Measurements from ENCODE around the gene NLRP12.
"Not testable (repeated sequence)": the region's sequence is repeated elsewhere in the genome, so short reads cannot be mapped to it uniquely, and the experiment has no call there.

Gene NLRP12

GRCh38 chr19:53782698-53783097 is 41.4 kb downstream of the NLRP12 start:
- peak; percentile 89 for DNase-seq (ENCODE audit: low read depth, low spot score)

GRCh38 chr19:53781332-53781731 is 42.8 kb downstream of the NLRP12 start:
- DNase-seq (ENCODE audit: low read depth, low spot score): not testable (repeated sequence)

- DNase-seq (ENCODE audit: low read depth, low spot score): no peak
These were observed 43.6 kb downstream of the NLRP12 start for GRCh38 chr19:53780506-53780905.

- DNase-seq (ENCODE audit: low read depth, low spot score): no peak
These were observed 48.6 kb downstream of the NLRP12 start for GRCh38 chr19:53775524-53775923.

- DNase-seq (ENCODE audit: low read depth, low spot score): not testable (repeated sequence)
These were observed 49.6 kb downstream of the NLRP12 start for GRCh38 chr19:53774491-53774890.

- DNase-seq (ENCODE audit: low read depth, low spot score): no peak
These were observed 50.1 kb downstream of the NLRP12 start for GRCh38 chr19:53773999-53774398.

GRCh38 chr19:53772943-53773342 is 51.2 kb downstream of the NLRP12 start:
- DNase-seq (ENCODE audit: low read depth, low spot score): peak; percentile 75

- DNase-seq (ENCODE audit: low read depth, low spot score): no peak
These were observed 53.0 kb downstream of the NLRP12 start for GRCh38 chr19:53771144-53771543.

- DNase-seq (ENCODE audit: low read depth, low spot score): not testable (repeated sequence)
These were observed 54.3 kb downstream of the NLRP12 start for GRCh38 chr19:53769696-53770309.

GRCh38 chr19:53768401-53768800 is 55.7 kb downstream of the NLRP12 start:
- no peak for DNase-seq (ENCODE audit: low read depth, low spot score)

GRCh38 chr19:53758991-53759390 is 65.1 kb downstream of the NLRP12 start:
- DNase-seq (ENCODE audit: low read depth, low spot score): not testable (repeated sequence)

All from iPS DF 19.7 (cell line).